Astrocyte (in vitro differentiated cells and primary cell): Measurements from ENCODE around the gene ARNT2. TPM values are rescaled to one million over a fixed set of nuclear protein-coding genes. Genes with fewer than 3 reads are reported as not detected.

Experiments used
- DNase-seq: peaks from one replicate; pipeline ENCODE4 v3.0.0-alpha.2; 2010; ENCODE audit warnings: low read depth
- FAIRE-seq: peaks from 2 replicates; lab custom pipeline; 2011; peaks lifted over from hg19 to GRCh38; lab: Jason Lieb, UNC
- H2AFZ ChIP-seq: 2 replicates; pipeline ENCODE4 v1.6.0; 2012; ENCODE audit warnings: low read depth, low read length, inconsistent platforms
- H3K27ac ChIP-seq: 2 replicates; pipeline ENCODE4 v1.5.1; 2011; ENCODE audit warnings: low read depth, low read length, inconsistent platforms
- H3K27me3 ChIP-seq: 2 replicates; pipeline ENCODE4 v1.6.0; 2011; ENCODE audit warnings: low read length, inconsistent platforms; ENCODE audit not compliant: insufficient read depth
- H3K36me3 ChIP-seq: 2 replicates; pipeline ENCODE4 v1.5.1; 2011; ENCODE audit warnings: low read length, inconsistent platforms; ENCODE audit not compliant: insufficient read depth
- H3K4me1 ChIP-seq: 2 replicates; pipeline ENCODE4 v1.5.1; 2011; ENCODE audit warnings: low read length, inconsistent platforms; ENCODE audit not compliant: insufficient read depth
- H3K4me2 ChIP-seq: 2 replicates; pipeline ENCODE4 v1.6.0; 2012; ENCODE audit warnings: low read length, inconsistent platforms
- H3K4me3 ChIP-seq: 2 replicates; pipeline ENCODE4 v1.5.1; 2011; ENCODE audit warnings: low read depth, mild to moderate bottlenecking, low read length, inconsistent platforms; ENCODE audit not compliant: insufficient read depth
- H3K79me2 ChIP-seq: 2 replicates; pipeline ENCODE4 v1.6.0; 2012; ENCODE audit warnings: mild to moderate bottlenecking, low read length, inconsistent platforms; ENCODE audit not compliant: insufficient read depth
- H3K9ac ChIP-seq: 2 replicates; pipeline ENCODE4 v1.6.0; 2012; ENCODE audit warnings: mild to moderate bottlenecking, low read length, inconsistent platforms
- H3K9me3 ChIP-seq: 2 replicates; pipeline ENCODE4 v1.5.1; 2012; ENCODE audit warnings: low read depth, mild to moderate bottlenecking, low read length, inconsistent platforms; ENCODE audit not compliant: insufficient read depth
- H4K20me1 ChIP-seq: 2 replicates; pipeline ENCODE4 v1.6.0; 2012; ENCODE audit warnings: low read length, inconsistent platforms; ENCODE audit not compliant: insufficient read depth
- H3K27ac Mint-ChIP-seq: one replicate; pipeline ENCODE4 v1.8.0; 2021; ENCODE audit warnings: mild to moderate bottlenecking, mixed read lengths; ENCODE audit not compliant: unreplicated experiment
- H3K27me3 Mint-ChIP-seq: one replicate; pipeline ENCODE4 v1.8.0; 2021; ENCODE audit warnings: low read depth, mixed read lengths; ENCODE audit not compliant: unreplicated experiment
- H3K36me3 Mint-ChIP-seq: one replicate; pipeline ENCODE4 v1.8.0; 2021; ENCODE audit warnings: low read depth, mixed read lengths; ENCODE audit not compliant: unreplicated experiment
- H3K4me1 Mint-ChIP-seq: one replicate; pipeline ENCODE4 v1.8.0; 2021; ENCODE audit warnings: low read depth, mixed read lengths; ENCODE audit not compliant: unreplicated experiment
- H3K4me3 Mint-ChIP-seq: one replicate; pipeline ENCODE4 v1.8.0; 2021; ENCODE audit warnings: mild to moderate bottlenecking, moderate library complexity, mixed read lengths; ENCODE audit not compliant: unreplicated experiment
- H3K9me3 Mint-ChIP-seq: one replicate; pipeline ENCODE4 v1.8.0; 2021; ENCODE audit warnings: mild to moderate bottlenecking, mixed read lengths; ENCODE audit not compliant: unreplicated experiment
- EZH2 ChIP-seq: IDR thresholded peaks from 2 replicates; pipeline ENCODE4 v1.6.1; 2012; ENCODE audit warnings: mild to moderate bottlenecking, low read length, inconsistent platforms; ENCODE audit not compliant: insufficient read depth
- total RNA-seq: library from RNA; stranded (reverse); gene quantifications from 2 replicates; pipeline ENCODE4 v1.2.1, GENCODE V29; 2021
- TF ChIP-seq, protein P1 (sequence below): IDR thresholded peaks from 2 replicates; pipeline ENCODE4 v1.5.1; 2011; ENCODE audit warnings: low read depth, mild to moderate bottlenecking, inconsistent platforms, low read length, moderate library complexity; ENCODE audit not compliant: insufficient read depth

ARNT2 gene
- total RNA-seq, 1 donor from 2014 or later: 3.5 TPM

DNA sequence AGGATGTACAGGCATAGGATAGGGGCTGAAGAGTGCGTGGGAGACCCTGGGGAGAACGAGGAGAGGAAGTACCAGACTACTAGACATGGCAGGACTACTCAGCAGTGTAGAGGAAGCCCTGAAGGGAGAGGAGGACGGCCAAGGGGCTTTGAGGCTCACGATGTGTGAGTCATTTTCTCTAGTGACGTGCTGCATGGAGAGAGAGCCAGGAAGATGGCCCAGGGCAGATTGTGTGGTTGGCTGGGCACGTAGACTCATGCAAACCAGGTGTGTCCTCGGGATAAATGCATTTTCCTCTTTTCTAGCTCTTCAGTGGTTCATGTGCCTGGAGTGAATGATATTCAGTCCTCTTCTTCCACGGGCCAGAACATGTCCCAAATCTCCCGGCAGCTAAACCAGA, 175.9 kb downstream of the ARNT2 start:
- DNase-seq (peak; percentile 75), FAIRE-seq (peak; percentile 87)
- H3K27ac Mint-ChIP-seq: no peak overlapping the region
- H3K79me2 ChIP-seq: no peaks in the 10 kb centered on the region
- H3K27ac ChIP-seq: no peak overlapping the region
- no peak overlapping the region for H3K4me3 ChIP-seq
- peaks cover 2% of the 10 kb centered on the region for H3K9me3 Mint-ChIP-seq
- no peaks in the 10 kb centered on the region for H3K36me3 ChIP-seq
- H3K4me3 Mint-ChIP-seq: no peak overlapping the region
- peaks cover 5% of the 10 kb centered on the region for H3K36me3 Mint-ChIP-seq
- H3K27me3 Mint-ChIP-seq: peaks cover 8% of the 10 kb centered on the region
- no peak overlapping the region for H2AFZ ChIP-seq
- H3K4me1 Mint-ChIP-seq: peaks cover 8% of the 10 kb centered on the region
- no peaks in the 10 kb centered on the region for H3K27me3 ChIP-seq
- peak overlapping the region; percentile 10 for H3K4me2 ChIP-seq
- no peak overlapping the region for H3K9ac ChIP-seq
- peaks cover 11% of the 10 kb centered on the region for H3K4me1 ChIP-seq
- no peaks in the 10 kb centered on the region for H3K9me3 ChIP-seq
- TF ChIP-seq, protein P1, sequence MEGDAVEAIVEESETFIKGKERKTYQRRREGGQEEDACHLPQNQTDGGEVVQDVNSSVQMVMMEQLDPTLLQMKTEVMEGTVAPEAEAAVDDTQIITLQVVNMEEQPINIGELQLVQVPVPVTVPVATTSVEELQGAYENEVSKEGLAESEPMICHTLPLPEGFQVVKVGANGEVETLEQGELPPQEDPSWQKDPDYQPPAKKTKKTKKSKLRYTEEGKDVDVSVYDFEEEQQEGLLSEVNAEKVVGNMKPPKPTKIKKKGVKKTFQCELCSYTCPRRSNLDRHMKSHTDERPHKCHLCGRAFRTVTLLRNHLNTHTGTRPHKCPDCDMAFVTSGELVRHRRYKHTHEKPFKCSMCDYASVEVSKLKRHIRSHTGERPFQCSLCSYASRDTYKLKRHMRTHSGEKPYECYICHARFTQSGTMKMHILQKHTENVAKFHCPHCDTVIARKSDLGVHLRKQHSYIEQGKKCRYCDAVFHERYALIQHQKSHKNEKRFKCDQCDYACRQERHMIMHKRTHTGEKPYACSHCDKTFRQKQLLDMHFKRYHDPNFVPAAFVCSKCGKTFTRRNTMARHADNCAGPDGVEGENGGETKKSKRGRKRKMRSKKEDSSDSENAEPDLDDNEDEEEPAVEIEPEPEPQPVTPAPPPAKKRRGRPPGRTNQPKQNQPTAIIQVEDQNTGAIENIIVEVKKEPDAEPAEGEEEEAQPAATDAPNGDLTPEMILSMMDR: no peak
- TF ChIP-seq EZH2: no peak
- no peaks in the 10 kb centered on the region for H4K20me1 ChIP-seq

DNA sequence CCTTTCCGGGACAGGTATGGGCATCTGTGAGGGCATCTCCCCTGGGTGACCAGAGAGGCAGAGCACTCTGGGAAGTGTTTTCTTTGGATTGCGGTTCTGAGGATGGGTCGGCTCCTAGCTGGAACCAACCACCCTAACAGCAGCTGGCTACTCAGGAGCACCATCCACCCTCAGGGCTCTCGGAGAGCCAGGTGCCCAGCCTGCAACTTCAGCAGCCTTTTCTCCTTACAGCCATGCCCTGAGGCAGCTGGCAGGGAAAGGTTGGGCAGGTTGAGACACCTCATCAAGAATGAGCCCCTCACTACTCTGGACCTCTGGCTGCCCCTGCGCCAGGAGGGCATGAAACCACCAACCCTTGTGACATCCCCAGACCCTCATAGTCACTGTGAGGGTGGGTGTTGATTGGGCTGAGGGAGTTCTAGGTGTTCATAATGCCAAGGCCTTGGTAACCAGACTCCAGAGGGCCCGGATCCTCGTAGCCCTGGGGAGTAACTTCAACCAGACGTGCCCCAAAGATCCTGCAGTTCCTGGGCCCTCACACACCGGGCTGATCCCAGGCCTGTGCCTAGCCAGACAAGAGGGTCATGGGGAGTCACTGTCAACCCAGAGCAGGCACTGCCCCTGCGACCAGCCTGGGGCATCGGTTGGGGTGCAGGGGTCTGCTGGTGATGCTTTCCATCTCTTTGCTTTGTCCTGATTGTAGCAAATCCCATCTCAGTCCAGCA, 176.5 kb downstream of the ARNT2 start:
- no peak for DNase-seq
- H3K4me2 ChIP-seq: peak overlapping the region; percentile 10
- no peak overlapping the region for H3K27ac ChIP-seq
- H3K27me3 ChIP-seq: no peaks in the 10 kb centered on the region
- peaks cover 11% of the 10 kb centered on the region for H3K4me1 ChIP-seq
- H3K9me3 ChIP-seq: no peaks in the 10 kb centered on the region
- no peak overlapping the region for H2AFZ ChIP-seq
- no peak overlapping the region for H3K9ac ChIP-seq
- no peaks in the 10 kb centered on the region for H3K79me2 ChIP-seq
- H3K36me3 ChIP-seq: no peaks in the 10 kb centered on the region
- peaks cover 8% of the 10 kb centered on the region for H3K4me1 Mint-ChIP-seq
- H3K9me3 Mint-ChIP-seq: peaks cover 2% of the 10 kb centered on the region
- TF ChIP-seq, protein P1: no peak
- TF ChIP-seq EZH2: no peak
- H3K27ac Mint-ChIP-seq: no peak overlapping the region
- H3K4me3 Mint-ChIP-seq: no peak overlapping the region
- H3K4me3 ChIP-seq: no peak overlapping the region
- H4K20me1 ChIP-seq: no peaks in the 10 kb centered on the region
- H3K36me3 Mint-ChIP-seq: peaks cover 5% of the 10 kb centered on the region
- FAIRE-seq: no peak
- H3K27me3 Mint-ChIP-seq: peaks cover 9% of the 10 kb centered on the region

- H3K27ac ChIP-seq: no peak overlapping the region
- Mint-ChIP-seq H3K36me3 (peaks cover 5% of the 10 kb centered on the region), H3K4me3 (no peak overlapping the region), H3K27me3 (peaks cover 9% of the 10 kb centered on the region), H3K27ac (no peak overlapping the region), H3K9me3 (peaks cover 2% of the 10 kb centered on the region), H3K4me1 (peaks cover 8% of the 10 kb centered on the region)
- H3K4me1 ChIP-seq: peaks cover 11% of the 10 kb centered on the region
- H2AFZ ChIP-seq: no peak overlapping the region
- no peak overlapping the region for H3K4me2 ChIP-seq
- no peaks in the 10 kb centered on the region for H3K79me2 ChIP-seq
- no peaks in the 10 kb centered on the region for H3K9me3 ChIP-seq
- H3K9ac ChIP-seq: no peak overlapping the region
- FAIRE-seq (no peak), DNase-seq (no peak)
- H3K36me3 ChIP-seq: no peaks in the 10 kb centered on the region
- H3K4me3 ChIP-seq: no peak overlapping the region
- TF ChIP-seq, protein P1: no peak
- TF ChIP-seq EZH2: no peak
- H3K27me3 ChIP-seq: no peaks in the 10 kb centered on the region
- no peaks in the 10 kb centered on the region for H4K20me1 ChIP-seq
These were observed 177.8 kb downstream of the ARNT2 start for GRCh38 chr15:80581976-80582375.
